ENCODE data around the gene SERGEF. TPM values are rescaled to one million over a fixed set of nuclear protein-coding genes. Genes with fewer than 3 reads are reported as not detected.

The SERGEF gene
- total RNA-seq, 1 donor from 2014 or later, result 27.0 TPM

- H3K36me3 ChIP-seq (ENCODE audit: control insufficient read depth, insufficient read depth, low read length), result no peaks in the 10 kb centered on the region
- H3K4me3 ChIP-seq (ENCODE audit: low read depth, low read length), result no peak overlapping the region
- no peaks in the 10 kb centered on the region for H3K27me3 ChIP-seq (ENCODE audit: control insufficient read depth, insufficient read depth, low read length)
- TF ChIP-seq, protein P1, sequence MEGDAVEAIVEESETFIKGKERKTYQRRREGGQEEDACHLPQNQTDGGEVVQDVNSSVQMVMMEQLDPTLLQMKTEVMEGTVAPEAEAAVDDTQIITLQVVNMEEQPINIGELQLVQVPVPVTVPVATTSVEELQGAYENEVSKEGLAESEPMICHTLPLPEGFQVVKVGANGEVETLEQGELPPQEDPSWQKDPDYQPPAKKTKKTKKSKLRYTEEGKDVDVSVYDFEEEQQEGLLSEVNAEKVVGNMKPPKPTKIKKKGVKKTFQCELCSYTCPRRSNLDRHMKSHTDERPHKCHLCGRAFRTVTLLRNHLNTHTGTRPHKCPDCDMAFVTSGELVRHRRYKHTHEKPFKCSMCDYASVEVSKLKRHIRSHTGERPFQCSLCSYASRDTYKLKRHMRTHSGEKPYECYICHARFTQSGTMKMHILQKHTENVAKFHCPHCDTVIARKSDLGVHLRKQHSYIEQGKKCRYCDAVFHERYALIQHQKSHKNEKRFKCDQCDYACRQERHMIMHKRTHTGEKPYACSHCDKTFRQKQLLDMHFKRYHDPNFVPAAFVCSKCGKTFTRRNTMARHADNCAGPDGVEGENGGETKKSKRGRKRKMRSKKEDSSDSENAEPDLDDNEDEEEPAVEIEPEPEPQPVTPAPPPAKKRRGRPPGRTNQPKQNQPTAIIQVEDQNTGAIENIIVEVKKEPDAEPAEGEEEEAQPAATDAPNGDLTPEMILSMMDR (IDR thresholded peaks at IDR 0.05; ENCODE audit: insufficient read depth, low read length, poor library complexity, severe bottlenecking), result no peak
- DNase-seq (ENCODE audit: low read depth), result no peak
Observed at GRCh38 chr11:17810041-17810440, 202.8 kb downstream of the SERGEF start.

DNA sequence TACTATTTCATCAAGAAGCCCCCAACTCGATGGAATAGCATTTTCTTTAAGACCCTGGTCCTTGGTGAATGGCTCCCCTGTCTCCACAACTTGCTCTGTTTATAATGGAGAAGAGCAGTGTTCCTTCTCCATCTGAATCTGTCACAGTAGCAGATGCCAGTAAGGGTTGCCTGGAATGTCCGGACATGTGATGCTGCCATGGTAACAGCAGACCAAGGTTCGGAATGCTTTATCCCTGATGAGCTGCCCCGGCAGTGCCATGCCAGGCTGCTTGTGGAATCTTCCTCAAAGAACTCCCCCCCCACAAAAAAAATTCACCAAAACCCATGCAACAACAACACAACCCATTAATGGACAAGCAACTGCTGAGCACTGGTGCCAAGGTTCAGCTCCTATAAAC is 205.8 kb downstream of the SERGEF start:
- TF ChIP-seq, protein P1 (IDR thresholded peaks at IDR 0.05; ENCODE audit: insufficient read depth, low read length, poor library complexity, severe bottlenecking), result no peak
- H3K36me3 ChIP-seq (ENCODE audit: control insufficient read depth, insufficient read depth, low read length), result no peaks in the 10 kb centered on the region
- no peak overlapping the region for H3K4me3 ChIP-seq (ENCODE audit: low read depth, low read length)
- DNase-seq (ENCODE audit: low read depth), result no peak
- H3K27me3 ChIP-seq (ENCODE audit: control insufficient read depth, insufficient read depth, low read length), result no peaks in the 10 kb centered on the region

- Histone ChIP-seq H3K27me3 (ENCODE audit: control insufficient read depth, insufficient read depth, low read length) (no peaks in the 10 kb centered on the region), H3K36me3 (ENCODE audit: control insufficient read depth, insufficient read depth, low read length) (no peaks in the 10 kb centered on the region), H3K4me3 (ENCODE audit: low read depth, low read length) (no peak overlapping the region)
- TF ChIP-seq, protein P1 (IDR thresholded peaks at IDR 0.05; ENCODE audit: insufficient read depth, low read length, poor library complexity, severe bottlenecking), result no peak
- no peak for DNase-seq (ENCODE audit: low read depth)
Observed at GRCh38 chr11:17805873-17806272, 207.0 kb downstream of the SERGEF start.

- Histone ChIP-seq H3K4me3 (ENCODE audit: low read depth, low read length) (no peak overlapping the region), H3K27me3 (ENCODE audit: control insufficient read depth, insufficient read depth, low read length) (no peaks in the 10 kb centered on the region), H3K36me3 (ENCODE audit: control insufficient read depth, insufficient read depth, low read length) (no peaks in the 10 kb centered on the region)
- TF ChIP-seq, protein P1 (IDR thresholded peaks at IDR 0.05; ENCODE audit: insufficient read depth, low read length, poor library complexity, severe bottlenecking), result no peak
- no peak for DNase-seq (ENCODE audit: low read depth)
Observed at GRCh38 chr11:17805043-17805442, 207.8 kb downstream of the SERGEF start.

DNA sequence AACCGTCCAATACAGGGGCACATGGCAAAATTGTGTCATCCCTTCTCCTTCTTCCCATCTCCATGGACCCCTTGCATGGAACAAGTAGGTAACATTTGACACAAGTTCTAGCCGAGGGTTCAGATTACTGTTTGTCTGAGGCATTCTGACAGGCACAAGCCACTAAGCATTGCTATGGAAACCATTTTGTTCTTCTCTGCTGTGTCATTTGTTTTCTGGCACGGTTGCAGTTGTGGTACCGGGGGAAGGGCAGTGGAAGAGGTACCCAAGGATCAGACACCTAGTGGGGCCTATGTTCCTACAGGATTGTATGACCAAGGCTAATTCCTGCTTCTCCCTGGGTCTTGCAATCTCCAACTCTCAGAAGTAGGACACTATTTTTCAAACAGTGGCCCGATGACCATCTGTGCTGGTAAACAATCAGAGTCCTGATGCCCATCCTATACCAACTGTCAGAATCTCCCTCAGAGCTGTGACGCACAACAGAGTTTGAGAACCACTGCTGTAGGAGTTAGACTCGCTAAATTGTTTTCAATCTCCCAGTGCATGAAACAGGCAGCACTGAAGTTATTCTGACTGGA is 209.0 kb downstream of the SERGEF start:
- TF ChIP-seq, protein P1 (IDR thresholded peaks at IDR 0.05; ENCODE audit: insufficient read depth, low read length, poor library complexity, severe bottlenecking), result no peak
- no peaks in the 10 kb centered on the region for H3K27me3 ChIP-seq (ENCODE audit: control insufficient read depth, insufficient read depth, low read length)
- no peak for DNase-seq (ENCODE audit: low read depth)
- H3K36me3 ChIP-seq (ENCODE audit: control insufficient read depth, insufficient read depth, low read length), result no peaks in the 10 kb centered on the region
- H3K4me3 ChIP-seq (ENCODE audit: low read depth, low read length), result no peak overlapping the region

GRCh38 chr11:17802491-17802890 is 210.4 kb downstream of the SERGEF start:
- TF ChIP-seq, protein P1 (IDR thresholded peaks at IDR 0.05; ENCODE audit: insufficient read depth, low read length, poor library complexity, severe bottlenecking), result no peak
- no peak for DNase-seq (ENCODE audit: low read depth)
- H3K4me3 ChIP-seq (ENCODE audit: low read depth, low read length), result no peak overlapping the region

More at GRCh38 chr11:17802491-17802890, 210.4 kb downstream of the SERGEF start:
- Histone ChIP-seq H3K27me3 (ENCODE audit: control insufficient read depth, insufficient read depth, low read length) (no peaks in the 10 kb centered on the region), H3K36me3 (ENCODE audit: control insufficient read depth, insufficient read depth, low read length) (no peaks in the 10 kb centered on the region)
